ENCODE results near the gene SPDYE4.
"Not testable (repeated sequence)": the region's sequence is repeated elsewhere in the genome, so short reads cannot be mapped to it uniquely, and the experiment has no call there.

The SPDYE4 gene, protein sequence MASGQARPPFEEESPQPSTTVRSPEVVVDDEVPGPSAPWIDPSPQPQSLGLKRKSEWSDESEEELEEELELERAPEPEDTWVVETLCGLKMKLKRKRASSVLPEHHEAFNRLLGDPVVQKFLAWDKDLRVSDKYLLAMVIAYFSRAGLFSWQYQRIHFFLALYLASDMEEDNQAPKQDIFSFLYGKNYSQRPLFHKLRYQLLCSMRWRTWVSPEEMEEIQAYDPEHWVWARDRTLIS

DNA sequence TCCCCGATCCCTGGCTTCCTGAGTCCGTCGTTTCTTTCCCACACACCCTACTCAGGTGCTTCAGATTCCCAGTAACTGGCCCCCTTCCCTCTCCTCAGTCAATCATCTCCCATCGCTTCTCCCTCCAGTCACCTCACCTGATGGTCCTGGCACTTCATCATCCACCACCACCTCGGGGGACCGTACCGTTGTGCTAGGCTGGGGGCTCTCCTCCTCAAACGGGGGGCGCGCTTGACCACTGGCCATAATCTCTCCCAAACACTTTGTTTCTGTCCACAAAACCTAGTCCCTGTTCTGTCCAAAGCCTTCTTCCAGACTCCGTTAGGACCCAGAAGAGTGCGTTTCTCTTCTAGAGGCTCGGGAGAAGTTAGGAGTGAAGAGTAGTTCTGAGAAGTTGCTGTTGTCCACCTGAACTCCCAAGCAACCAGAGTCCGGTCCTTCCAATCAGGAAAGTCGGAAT is at the start of gene SPDYE4:
SPDYE4 (minus strand) TSS at position 410 of the 460 bp plus-strand sequence; CDS start at position 246, 164 bp downstream.
- DNase-seq, result no peak

DNA sequence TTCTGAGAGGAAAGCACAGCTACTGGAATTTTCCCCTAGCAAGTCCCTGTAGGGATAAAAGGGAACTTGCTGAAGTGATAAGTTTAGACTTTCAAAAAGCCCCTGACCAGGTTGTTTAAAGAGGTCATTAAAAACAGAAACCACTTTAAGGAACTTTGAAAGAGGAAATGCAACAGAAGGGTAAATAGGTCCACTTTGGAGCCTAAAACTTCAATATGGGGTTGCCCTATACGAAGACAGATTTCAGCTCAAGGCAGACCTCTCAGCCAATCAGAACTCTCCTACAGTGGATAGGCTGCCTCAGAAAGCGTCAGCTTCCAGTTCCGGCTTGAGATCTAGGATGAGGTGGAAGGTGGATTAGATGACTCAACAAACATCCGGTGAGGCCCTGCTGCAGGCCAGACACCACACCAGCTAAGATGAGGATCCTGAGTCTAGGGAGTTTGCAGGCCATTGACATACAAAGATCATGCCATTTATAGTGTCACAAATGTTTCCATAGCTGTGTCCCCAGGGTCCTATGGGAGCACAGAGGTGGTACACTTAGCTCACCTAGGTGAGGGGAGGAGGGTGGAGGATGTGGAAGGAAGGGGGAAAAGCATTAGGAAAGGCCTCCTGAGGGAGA is 48.7 kb upstream of the SPDYE4 start:
- DNase-seq, result no peak

DNA sequence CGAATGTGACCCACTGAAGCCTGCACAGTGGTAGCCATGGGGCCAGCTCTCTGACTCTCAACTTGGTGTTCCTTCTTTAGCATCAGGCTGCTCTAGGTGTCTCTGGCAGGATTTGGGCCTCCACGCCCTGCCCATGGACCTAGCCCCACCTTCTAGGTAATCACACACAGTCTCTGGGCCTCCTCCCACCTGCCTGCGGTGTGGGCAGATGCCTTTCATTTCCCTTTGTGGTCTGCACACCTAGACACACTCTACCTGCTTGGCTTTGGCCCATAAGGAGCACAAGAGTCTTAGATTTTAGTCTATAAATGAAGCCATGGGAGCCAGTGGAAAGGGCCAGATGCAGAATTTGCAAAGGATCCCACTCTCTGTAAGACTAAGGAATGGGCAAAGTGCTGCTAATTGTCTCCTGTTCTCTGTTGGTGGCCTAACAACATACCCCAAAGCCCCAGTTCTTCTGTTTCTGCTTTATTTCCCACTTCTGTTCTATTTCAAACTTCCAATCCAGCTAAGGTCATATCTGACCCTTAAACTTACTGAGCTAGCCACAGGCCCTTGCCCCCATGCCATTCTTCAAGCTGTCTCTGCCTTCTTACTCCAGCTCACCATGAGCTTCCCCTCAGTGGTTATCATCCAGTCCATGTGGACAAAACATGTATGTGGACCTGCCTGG is 48.0 kb upstream of the SPDYE4 start:
- no peak for DNase-seq

DNA sequence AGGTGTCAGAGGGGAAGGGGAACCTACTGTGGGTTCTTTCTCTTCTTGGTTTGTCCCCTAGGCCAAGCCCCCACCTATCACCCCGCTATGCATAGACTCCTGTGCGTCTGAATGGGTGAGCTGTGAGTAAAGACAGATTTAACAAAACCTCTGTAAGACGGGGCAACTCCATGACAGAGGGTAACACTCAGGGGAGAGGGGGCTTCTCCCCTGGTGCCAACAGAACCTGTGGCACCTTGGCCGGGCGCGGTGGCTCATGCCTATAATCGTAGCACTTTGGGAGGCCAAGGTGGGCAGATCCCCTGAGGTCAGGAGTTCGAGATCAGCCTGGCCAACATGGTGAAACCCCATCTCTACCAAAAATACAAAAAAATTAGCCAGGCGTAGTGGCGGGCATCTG is 47.0 kb upstream of the SPDYE4 start:
- not testable (repeated sequence) for DNase-seq

DNA sequence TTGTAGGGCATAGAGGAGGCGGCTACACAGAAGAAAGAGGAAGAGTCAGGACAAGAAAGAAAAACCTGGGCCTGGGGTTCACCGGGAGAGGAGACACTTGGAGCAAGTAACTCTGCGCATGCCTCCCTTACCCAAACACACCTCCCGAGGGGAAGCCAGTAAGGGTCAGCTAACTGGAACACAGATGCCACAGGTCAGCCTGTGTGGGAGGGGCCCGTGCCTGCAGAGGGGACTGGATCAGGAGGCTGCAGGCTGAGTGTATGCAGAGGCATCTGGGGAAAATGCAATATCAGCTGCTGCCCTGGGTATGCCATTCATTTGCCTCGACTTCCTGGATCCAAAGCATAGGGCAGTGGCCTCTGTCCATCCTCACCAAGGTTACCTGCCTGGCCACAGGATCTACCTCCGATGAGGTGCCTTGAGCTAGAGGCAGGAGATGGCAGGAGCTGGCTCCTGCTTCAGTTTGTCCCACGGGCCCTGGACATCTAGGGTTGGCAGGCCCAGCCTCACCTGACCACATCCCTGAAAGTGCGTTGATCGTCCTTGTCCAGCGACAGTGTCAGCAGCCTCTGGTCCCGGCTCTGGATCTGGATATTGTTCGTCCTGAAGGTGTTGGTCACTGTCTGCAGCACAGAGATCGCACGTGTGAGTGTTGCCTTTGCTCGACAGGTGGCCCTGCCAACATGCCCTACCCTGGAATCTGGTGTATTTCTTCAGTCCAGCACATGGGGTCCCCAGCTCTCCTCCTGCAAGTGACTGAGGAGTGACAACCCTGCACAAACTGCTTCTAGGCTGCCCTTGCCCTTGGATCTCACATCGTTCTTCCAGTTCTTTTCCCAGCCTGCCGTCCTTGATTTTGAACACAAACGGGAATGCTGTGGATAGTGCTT is 45.4 kb upstream of the SPDYE4 start:
- DNase-seq, result no peak

DNA sequence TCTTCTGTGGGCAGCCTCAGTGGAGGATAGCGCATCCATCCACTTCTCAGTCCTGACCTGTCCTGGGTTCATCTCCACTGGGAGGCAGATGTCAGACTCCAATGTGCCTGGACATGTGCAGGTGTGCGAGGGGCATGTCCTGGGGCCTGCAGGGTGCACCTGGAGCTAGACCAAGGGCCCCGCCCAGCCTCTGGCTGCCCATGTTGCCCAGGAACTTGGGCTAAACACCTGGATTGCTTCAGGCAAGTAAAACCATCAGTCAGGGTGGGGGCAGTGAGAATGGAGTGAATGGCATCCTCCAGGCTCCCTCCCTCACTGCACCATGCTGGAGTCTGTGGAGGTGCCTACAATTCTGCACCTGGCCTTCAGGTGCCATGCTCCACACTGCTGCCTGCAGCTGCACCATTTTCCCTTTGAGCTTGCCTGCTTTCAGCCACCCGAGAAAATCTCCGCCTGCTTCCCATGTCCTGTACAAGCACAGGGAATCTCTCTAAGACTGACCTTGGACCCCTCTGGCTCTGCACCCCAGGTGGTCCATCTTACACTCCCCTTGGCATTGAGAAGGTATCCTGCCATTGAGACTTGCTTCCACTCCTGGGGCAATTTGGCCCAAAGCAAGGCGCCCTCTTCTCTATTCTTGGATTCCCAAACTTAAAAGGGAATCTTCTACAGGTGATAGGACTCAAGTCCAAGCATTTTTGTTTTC is 42.9 kb upstream of the SPDYE4 start:
- DNase-seq, result no peak

DNA sequence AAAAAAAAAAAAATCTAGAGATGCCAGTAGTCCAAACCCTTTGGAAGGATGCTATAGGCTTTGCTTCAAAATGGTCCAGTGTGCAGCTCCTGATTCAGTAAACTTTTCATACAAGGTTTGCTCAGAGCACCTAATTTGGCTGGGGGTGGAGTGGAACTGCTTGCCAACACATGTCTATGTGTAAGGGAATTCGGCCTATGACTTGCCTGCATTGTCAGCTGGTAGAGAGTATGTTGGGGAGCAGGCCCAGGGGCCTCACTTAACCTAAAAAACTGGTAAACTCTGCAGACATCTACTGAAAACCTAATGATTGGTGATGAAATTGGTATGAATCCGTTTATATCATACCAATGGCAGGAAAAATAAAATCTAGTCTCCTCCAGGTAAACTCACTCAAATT is 42.3 kb upstream of the SPDYE4 start:
- no peak for DNase-seq

DNA sequence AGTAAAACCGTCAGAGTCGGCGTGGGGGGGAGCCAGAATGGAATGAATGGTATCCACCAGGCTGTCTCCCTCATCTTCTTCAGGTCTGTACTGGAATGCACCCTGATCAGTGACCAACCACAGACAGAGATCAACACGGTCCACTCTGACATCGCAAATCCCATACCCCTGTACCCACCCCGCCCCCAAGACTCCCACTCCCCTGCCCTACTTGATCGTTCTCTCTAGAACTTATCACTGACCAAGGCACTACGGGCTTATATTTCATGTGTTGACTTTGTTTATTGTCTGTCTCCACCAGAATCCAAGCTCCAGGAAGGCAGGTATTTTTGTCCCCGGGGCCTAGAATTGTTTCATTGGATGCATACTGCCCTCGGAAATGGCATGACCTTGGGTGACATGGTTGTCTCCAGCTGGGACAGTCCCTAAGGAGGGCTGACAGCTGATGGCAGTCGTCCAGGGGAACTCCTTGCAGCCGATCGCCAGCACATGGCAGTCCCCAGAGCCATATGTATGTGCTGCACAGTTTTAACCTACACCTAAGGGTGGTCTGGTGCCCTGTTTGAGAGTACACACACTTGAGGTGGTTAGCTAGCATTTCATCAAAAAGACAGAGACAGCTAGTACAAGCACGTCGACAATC is 41.3 kb upstream of the SPDYE4 start:
- no peak for DNase-seq

DNA sequence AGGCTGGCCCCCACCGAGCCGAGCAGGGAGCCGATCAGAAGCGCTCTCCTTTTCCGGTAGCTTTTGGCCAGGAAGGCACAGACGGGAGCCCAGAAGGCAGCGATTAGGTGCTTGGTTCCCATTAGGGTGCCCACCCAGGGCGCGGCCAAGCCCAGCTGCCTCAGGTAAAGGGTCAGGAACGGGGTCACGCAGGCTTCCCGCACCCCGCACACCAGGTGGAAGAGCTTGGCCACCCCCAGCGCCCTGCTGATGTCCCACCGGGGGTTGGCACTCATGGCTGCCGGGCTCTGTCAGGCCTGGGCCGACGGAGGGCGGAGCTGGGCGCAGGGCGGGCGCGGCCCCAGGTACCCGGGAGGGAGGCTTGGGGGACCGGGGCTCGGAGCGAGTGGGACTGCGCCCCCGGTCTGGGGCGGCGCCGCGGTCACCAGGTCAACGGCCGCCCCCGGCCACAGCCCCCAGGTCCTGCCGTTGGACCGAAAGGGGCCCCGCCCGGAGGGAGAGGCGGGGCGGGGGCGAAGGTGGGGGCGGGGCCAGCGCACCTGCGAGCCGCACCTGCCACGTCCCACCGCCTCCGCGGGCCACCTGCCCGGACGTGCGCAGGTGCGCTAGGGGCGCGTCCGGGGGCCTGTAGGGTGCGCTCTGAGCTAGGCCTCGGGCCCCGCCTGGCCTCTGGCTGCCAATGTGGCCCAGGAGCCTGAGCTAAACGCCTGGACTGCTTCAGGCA is 40.7 kb upstream of the SPDYE4 start, which contains the start of gene MFSD6L:
MFSD6L (minus strand) TSS at position 520 of the 724 bp plus-strand sequence; CDS start at position 275, 245 bp downstream.
- no peak for DNase-seq

DNA sequence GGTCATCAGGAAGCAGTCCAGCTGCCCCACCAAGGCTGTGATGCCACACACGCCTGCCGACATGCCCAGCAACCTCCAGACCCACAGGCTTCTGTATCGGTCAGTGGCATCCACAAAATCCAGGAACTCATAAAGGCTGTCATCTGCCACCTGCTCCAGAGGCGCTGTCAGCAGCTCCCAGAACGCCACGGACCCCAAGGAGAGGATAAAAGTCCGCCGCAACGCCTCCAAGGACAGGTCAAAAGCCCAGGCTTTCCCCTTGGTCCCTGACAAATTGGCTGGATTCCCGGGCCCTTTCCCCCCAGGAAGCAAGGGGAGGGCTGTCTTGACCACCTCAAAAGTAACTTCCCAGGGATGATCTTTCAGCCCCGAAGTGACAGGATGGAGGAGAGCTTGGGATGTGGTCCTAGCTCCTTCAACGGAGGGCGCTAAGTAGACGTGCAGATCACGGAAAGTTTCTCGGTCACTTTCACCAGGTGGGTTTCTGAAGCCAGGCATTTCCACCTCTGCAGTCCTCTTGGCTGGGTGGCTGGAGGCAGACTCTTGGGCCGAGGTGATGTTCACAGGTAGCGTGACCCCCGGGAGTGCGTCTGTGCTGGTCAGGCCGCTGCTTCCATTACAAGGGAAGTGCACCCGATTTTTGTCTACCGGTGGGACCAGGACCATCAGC is 40.0 kb upstream of the SPDYE4 start:
- DNase-seq, result no peak

DNA sequence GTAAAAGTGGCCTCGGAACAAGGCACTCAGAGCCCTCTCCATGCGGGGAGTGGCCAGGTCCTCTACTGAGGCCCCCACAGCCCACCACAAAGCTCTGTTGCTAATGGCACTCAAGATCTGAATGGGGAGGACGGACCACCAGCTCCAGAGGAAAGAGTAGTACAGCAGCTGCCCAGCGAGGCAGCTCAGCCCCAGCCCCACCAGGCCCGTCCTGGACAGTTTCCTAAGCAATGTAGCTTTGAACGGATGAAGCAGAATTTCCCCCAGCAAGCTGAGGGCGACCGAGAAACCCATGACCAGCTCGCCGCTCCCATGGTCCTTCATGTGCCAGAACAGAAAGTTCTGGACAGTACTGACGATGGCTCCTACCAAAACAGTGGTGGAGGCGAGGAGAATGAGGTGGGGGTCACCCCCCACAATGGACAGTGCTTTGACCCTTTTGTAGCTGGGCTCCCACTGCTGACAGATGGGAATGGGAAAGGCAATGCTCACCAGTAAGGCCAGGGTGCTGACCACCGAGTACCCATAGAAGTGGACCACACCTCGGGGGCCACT is 39.4 kb upstream of the SPDYE4 start:
- no peak for DNase-seq

DNA sequence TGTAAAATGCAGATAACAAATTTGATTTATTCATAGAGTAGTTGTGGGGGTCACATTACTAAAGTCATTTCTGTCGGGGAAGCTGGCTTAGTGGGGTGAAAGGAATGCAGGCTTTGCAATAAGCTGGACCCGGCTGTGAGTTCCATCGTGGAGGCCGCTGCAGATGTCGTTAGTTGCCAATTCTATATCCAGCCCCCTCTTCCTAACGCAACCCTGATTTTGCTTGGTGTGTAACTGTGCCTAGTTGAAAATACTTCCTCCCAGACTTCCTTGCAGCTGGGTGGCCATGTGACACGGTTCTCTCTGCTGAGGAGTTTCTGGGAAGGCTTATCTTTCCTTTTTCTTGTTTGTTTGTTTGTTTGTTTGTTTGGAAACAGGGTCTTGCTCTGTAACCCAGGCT is 36.3 kb upstream of the SPDYE4 start:
- DNase-seq, result no peak

DNA sequence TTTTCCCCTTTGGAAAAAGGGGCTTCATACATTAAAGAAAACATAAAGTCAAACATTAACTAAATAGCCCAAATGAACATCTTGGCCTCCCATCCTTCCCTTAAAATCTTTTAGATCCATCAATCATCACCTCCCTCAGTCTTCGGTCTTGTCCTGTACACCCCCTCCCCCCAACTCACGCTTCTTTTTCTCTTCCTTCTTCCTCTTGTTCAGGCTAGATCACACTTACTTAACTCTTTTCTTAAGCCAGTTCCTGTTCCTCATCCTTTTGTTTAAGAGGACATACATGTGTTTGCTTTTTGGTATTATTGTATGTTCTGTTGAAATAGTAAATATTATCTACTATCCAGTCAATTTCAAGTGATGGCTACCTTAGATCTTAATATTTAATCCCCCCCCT is 35.3 kb upstream of the SPDYE4 start:
- DNase-seq, result no peak

DNA sequence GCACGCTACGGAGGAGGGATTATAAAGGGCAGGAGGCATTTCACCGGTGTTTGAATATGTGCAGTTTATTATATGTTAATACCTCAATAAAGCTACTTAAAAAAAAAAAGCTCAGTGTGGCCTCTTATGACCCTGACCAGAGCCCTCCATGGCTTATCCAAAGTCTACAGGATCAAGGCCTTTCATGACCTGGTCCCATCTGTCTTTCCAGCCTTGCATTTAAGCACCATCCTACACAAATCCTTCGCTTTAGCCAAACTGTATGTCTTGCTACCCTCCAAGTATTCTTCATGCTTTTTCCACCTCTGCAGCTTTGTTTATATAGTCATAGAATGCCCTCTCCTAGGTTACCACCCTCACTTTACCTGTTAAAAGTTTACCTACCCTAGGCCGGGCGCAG is 34.3 kb upstream of the SPDYE4 start:
- no peak for DNase-seq

DNA sequence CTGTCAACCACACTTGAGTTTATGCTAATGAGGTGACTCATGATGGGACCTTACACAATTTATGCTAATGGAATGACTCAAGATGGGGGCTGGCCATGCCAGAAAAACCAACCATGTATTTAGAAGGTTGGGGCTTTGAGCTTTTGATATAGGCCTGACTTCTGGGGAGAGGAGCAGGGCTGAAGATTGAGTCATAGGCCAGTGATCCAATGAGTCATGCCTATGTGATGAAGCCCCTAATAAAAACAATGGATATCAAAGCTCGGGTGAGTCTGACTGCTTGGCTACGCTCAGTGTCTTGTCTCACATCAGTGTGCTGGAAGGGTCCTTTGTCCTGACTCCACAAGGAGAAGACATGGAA is 33.5 kb upstream of the SPDYE4 start:
- no peak for DNase-seq

DNA sequence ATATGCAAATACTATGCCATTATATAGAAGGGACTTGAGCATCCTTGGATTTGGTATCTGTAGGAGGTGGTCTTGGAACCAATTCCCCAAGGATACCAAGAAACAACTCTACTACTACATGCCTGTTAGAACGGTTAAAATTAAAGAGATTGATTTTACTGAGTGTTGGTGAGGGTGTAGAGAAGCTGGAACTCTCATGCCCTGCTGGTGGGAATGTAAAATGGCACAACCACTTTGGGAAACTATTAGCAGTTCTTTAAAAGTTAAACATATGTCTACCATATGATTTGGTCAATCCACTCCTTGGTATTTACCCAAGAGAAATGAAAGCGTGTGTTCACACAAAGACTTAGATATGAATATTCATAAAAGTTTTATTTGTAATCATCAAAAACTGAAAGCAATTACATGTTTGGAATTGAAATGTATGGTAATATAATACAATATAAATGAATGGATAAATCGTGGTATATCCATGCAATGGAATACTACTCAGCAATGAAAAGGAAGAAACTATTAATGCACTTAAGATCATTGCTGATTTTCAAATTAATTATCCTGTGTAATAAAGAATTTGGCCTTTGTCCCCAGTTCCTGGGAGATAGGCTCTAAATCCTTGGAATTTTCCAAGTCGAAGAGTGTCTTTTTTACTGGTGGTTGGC is 33.0 kb upstream of the SPDYE4 start:
- DNase-seq, result no peak

DNA sequence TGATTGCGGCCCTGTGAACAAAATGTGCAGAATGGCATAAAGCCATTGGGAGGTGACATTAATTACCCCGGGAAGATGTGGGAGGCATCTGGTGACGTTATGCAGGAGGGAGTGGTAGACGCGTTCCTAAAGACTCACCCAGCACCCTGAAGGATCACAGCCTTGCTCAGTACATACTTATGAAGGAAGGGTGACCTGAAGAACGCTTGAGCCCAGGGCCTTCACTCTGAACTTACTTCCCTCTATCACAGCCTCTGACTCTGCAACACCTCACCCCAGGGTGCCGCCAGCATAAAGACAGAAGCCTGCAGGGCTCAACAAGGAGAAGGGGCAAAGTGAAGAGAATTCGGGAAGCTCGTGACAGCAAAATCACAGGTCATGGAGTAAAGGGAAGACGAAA is 31.4 kb upstream of the SPDYE4 start:
- DNase-seq, result no peak

DNA sequence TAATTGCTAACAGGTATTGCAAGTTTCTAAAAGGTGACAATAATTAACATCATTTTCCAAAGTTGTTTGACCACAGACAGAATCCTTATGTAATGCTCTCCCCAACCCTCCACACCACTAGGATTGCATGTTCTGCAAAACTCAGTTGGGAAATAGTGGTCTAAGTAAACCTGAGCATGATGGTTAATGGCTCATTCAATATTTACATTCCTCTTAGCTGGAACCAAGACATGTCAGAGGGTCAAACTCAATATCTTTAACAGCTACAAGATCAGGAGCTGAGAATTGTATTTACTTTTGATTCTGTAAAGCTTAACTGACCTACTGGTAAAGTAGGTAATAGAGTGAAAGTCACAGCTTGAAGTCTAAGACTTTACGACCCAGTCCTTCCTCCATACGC is 30.7 kb upstream of the SPDYE4 start:
- no peak for DNase-seq

DNA sequence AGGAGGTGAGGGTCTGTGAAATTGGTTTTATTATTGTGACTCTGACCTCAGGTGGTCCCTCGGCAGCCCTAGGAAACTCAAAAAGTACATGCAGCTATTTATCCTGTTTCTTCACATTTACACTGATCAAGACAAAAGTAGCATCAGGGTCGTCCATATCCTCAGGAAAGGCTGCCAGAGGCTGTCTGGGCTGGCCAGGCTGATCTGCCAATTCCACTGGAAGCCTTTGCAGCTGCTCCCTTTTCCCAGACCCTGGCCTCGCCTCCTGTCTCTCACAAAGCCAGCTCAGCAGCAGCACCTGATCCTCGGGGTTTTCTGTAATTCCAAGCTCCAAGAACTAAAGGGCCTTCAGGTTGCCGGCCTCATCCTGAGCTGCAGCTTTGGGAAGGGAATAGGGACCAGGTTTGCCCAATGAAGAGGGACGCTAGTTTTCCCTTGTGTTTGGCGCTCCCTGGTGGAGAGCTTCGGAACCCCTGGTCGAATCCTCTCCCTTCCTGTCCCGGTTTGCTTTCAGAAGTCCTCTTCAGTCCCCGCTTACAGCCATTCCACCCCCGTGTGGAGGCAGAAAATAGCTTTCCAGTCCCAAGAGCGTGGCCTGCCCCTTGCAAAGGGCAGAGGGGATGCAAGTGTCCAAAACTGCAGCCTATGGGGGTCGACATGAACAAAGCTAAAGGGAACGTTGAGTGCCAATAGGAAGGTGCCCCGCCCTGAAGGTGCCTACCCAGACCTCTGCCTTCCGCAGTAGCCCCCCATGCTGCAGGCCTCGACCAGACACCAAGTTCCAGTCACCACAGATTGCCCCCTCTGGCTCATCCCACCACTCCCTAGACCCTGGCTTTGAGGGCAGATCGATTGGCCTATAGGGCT is 27.4 kb upstream of the SPDYE4 start:
- peak; percentile 56 for DNase-seq

All from stimulated activated CD4-positive, alpha-beta T cell treated with anti-CD3 and anti-CD28 coated beads, Interleukin-1b, Interleukin-23, amount 100 ng/mL, for 48 hours (primary cell).